ENCODE results near the gene ZDHHC4. TPM values are rescaled to one million over a fixed set of nuclear protein-coding genes. Genes with fewer than 3 reads are reported as not detected.

Gene ZDHHC4
- total RNA-seq, 1 experiment from 2014 or later = 42.1 TPM

DNA sequence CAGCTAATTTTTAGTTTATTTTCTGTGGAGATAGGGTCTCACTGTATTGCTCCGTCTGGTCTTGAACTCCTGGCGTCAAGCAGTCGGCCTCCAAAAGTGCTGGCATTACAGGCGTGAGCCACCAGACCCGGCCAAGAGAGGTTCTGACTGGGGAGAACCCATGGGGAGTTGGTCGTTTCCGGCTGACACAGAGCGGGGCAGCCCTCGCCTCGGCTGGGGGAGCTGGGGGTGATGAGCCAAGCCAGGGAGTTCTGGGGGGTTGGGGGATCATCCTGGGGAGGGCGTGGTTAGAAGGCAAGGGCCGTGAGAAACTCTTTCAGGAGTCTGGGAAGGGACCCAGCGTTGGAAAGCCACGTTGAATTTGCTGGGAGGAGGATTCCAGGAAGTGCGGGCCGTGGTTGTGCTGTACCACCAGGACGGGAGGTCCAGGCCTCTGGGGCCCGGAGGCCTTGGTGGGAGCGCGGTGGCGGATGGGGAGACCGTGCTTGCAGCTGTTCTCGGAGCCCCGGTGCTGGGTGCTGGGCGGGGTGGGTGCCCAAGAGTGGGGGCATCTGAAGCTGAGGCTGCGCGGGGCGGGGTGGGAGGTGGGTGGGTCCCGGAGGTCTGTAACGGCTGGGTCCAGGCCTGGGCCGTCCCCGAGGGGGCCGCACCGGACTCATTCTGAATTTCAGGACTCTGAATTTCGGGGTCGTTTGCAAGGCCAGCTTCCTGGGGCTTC is 29.8 kb downstream of the ZDHHC4 start:
- no peak for DNase-seq (ENCODE audit: low spot score)

GRCh38 chr7:6607651-6608051 is 30.4 kb downstream of the ZDHHC4 start:
- DNase-seq (ENCODE audit: low spot score) = no peak

DNA sequence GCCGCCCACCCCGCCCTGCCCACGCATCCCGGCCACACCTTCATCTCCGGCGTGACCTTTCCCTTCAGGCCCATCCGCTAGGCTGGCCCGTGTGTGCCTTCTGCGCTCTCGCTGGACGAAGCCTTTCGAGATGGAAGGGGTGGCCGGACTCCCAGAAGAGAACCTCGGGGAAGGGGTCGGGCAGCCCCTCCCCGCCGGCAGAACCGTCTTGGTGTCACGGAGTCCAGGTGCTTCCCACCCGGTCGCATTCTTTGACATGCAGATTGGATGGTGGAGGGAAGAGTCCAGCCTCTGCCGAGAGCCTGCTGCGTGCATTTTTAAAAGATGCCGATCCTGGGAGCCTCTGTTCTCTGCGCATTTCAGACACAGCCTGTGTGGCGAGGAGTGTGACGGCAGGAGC is 30.8 kb downstream of the ZDHHC4 start:
- no peak for DNase-seq (ENCODE audit: low spot score)

DNA sequence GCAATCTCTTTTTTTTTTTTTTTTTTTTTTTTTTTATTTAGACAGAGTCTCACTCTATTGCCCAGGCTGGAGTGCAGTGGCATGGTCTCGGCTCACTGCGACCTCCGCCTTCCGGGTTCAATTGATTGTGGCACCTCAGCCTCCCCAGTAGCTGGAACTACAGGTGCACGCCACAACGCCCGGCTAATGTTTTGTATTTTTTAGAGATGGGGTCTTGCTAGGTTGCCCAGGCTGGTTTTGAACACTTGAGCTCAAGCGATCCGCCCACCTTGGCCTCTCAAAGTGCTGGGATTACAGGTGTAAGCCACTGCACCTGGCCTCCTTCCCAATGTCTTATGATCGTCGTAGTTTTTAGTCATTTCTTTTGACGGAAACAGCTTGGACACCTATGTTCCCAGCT is 31.5 kb downstream of the ZDHHC4 start:
- DNase-seq (ENCODE audit: low spot score) = no peak

DNA sequence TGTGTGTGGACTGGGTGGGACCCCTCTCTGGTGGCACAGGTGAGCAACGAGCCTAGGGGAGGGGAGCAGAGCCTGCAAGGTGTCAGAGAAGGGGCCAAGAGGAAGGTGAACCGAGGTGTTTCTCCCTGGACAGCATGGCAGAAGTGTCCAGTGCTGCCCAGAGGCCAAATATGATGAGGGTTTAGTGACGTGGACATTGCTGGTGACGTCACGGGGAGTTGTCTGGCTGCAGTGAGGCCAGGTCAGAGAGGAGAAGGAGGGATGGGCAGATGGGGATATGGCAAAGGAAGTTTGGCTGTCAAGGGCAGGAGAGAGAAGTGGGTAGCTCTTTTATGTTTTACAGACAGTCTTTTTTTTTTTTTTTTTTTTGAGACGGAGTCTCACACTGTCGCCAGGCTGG is 35.6 kb downstream of the ZDHHC4 start:
- no peak for DNase-seq (ENCODE audit: low spot score)

DNA sequence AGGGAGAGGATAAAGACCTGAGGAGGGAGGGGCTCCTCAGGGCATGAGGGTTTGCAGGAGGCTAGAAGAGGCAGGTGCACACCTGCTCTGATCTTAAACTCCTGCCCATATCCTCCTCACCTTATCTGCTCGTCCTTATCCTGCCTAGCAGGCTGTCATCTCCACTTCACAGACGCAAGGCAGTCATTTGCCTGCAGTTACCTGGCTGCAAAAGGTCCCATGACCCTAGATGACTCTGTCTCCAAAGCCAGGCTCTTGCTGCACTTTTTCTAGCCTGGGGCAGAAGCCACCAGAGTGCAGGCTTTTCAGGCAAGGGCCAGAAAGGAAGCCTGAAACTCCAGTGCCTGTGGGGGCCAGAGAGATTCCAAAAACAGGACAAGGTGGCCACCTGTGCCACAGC is 36.5 kb downstream of the ZDHHC4 start:
- no peak for DNase-seq (ENCODE audit: low spot score)

DNA sequence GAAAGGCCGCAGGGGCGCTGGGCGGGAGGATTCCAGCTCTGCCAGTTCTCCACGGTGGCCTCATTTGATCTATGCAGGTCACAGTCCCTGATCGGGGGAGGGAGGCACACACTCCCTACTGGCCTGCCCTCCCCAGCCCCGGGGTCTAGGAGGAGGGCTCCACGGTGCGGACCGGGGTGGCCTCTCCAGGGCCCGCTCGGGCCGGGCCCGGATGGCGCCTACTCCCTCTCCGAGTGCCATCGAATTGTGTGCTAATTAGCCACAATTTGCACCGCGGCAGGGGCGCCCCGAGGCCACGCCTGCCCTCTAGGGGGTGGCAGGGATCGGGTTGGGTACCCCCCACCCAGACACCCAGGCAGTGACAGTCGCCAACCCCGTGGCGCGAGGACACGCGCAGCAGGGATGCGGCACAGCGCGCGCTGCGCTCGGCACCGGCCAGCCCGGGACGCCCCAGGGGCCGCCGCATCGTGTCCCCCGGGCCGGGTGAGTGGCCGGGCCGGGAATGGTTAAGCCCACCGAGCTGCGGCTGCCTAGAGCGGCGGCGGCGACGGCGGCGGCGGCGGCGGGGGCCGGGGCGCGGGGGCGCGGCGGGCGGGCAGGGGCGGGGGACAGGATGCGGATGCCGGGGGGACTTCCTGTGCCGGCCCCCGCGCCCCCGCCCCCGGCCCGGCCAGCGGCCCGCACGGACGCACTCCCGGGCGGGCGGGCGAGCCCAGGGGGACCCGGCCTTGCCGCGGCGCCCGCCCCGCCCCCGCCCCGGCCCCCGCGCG is 37.9 kb downstream of the ZDHHC4 start, which contains the start of gene ZNF853:
Gene ZNF853 (plus strand): TSS at position 658 of the 770 bp plus-strand sequence. CDS start 565 bp downstream, outside the sequence.
- DNase-seq (ENCODE audit: low spot score) = no peak

DNA sequence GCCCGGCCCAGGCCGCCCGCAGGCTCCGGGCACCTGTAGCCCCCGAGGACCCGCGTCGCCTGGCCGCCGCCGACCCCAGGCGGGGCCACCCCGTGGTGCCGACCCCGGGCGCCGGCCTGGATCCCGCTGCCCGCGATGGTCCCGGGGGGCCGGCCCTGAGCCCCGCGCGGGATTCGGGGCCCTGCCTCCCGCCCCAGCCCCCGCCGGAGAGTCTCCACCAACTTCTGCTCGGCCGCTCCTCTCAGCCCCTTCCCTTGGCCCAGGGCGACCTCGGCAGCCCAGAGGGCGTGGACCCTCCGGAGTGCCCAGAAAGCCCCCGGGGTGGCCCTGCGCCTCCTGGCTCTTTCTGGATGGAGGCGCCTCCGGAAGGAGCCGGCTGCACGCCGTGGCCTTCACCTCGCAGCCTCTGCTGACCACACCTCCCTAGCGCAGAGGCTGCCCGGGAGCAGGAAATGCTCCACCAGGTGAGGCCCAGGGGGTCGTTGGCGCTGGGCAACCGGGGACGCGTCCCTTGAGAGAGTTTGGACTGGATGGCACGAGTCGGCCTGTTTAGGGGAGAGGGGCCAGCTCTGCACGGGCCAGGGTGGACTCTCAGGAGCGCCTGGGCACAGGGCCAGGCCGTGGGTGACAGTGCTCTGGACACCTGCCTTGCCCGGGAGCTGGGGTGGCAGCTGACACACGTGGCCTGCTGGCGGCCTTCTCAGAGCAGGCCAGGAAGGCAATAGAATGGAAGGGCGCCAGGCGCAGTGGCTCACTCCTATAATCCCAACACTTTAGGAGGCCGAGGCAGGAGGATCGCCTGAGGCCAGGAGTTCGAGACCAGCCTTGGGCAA is 38.7 kb downstream of the ZDHHC4 start:
- DNase-seq (ENCODE audit: low spot score) = no peak

DNA sequence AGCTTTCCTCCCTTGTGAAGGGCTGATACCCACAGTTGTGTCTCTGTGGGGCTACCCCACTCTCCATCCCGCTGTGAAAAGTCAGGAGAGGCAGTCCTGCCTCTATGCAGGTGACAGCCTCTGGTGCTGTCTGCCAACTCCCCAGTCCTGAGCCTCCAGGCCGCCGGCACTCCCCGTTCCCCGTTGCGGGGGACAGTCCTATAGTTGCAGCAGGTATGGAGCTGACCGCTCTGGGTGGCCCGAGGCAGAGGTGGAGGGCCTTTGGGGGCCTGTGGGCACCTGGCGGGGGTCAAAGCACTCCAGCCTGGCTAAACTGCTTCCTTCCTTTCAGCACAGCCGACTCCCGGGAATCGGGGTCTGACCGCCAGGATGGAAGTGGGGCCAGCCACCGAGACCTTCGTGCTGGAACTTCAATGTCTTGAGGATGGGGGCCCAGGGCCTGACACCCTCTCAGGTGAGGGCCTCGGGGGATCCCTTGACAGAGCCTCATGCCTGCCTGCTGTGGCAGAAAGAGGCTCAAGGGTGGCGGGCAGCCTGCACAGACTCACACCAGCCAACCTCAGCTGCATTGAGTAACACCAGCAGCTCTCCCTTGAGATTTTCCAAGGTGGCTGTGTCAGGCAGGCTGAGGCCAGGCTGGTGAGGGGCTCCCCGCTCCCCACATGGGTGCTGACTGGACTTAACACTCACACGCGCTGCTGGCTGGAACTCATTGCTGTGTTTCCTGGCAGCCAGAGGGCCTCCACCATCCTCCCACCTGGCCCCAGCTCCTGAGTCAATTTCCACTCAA is 39.8 kb downstream of the ZDHHC4 start:
- no peak for DNase-seq (ENCODE audit: low spot score)

DNA sequence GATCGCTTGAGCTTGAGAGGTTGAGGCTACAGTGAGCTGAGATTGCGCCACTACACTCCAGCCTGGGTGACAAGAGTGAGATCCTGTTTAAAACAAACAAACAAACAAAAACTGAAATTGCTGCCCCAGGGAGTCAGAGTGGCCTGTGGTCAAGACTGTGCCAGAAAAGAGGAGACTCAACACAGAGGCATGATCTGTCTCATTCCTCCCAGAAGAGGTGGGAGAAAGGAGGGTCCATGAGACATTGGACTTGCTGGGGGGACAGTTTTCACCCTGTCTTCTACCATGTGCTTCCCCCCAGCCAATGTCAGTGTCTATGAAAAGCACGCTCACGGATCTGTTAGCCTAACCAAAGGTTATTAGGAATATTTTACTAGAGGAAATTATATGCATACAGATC is 41.4 kb downstream of the ZDHHC4 start:
- DNase-seq (ENCODE audit: low spot score) = no peak

DNA sequence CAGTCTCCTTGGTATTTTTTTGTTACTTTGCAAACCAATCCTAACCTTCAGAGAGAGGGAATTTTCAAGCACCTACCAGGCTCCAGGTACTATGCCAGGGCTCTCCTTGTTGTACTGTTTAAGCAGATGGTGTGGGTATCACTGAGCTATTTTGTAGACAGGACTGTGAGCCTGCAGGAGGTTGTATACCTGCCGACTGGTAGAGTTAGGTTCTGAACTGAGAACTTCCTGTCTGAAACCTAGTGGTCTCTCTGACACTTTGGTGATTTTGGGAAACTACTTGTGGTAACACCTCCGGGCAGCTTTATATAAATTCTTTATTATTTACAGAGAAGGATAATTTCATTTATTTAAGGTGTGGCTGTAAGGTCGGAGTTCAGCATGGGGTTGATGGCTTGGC is 42.7 kb downstream of the ZDHHC4 start:
- DNase-seq (ENCODE audit: low spot score) = no peak

DNA sequence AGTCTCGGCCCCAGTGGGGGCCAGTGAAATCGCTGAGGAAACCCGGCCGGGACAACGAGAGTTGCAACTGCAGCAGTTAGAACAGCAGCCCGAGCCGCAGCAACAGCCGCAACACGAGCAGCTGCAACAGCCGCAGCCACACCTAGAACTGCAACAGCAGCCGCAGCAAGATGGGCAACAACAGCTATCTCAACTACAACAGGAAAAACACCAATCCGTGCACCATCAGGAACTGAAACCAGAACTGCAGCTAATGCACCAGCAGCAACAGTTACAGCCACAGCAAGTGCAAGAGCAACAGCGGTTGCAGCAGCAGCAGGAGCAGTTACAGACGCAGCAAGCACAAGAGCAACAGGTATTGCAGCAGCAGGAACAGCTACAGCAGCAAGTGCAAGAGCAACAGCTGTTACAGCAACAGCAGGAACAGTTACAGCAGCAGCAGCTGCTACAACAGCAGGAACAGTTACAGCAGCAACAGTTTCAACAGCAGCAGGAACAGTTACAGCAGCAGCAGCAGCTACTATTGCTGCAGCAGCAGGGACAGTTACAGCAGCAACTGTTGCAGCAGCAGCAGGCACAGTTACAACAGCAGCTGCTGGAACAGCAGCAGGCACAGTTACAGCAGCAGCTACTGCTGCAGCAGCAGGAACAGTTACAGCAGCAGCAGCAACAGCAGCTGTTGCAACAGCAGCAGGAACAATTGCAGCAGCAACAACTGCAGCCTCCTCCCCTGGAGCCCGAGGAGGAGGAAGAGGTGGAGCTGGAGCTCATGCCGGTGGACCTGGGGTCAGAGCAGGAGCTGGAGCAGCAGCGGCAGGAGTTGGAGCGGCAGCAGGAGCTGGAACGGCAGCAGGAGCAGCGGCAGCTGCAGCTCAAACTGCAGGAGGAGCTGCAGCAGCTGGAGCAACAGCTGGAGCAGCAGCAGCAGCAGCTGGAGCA is 44.2 kb downstream of the ZDHHC4 start:
- DNase-seq (ENCODE audit: low spot score) = no peak

- DNase-seq (ENCODE audit: low spot score) = no peak
Observed at GRCh38 chr7:6622134-6622710, 45.0 kb downstream of the ZDHHC4 start.

DNA sequence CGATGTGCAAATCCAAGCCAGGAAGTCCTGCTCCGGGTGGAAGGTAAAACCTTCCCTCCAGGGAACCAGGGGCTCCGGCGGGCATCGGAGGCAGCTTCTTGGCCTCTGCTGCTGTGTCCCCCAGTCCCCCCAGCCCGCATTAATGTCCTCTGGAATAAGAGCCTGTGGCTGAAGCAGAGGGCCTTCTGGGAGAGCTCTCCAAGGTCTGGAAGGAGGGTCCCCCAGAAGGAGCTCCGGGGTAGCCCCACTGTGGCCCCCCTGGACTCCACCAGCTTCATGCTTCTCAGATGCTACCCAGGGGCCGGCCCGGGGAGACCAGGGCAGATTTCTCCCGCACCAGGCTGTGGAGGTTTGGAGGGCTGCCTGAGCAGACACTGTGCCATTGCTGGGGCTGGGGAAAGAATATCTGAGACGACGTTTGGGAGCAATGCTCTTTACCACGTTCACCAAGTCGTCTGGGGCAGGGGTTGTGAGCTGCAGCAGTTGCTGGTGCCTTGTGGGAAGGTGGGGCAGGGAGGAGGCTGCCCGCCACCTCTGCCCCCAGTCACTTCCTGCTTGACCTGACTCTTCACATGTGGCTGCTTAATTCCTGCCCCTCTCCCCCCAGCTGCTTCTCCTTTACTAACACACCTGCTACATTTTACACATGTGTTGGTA is 46.5 kb downstream of the ZDHHC4 start:
- DNase-seq (ENCODE audit: low spot score) = peak; percentile 44

DNA sequence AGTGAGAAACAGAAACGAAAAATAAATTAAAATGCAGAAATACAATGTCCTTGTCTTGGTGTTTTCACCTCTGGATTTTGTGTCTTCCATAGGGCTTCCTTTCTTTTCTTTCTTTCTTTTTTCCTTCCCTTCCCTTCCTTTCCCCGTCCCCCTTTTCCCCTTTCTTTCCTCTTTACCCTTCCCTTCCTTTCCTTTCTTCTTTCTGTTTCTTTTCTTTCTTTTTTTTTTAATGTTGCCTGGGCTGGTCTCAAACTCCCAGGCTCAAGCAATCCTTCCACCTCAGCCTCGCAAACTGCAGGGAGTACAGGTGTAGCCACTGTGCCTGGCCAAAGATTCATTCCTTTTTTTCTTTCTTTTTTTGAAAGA is 47.0 kb downstream of the ZDHHC4 start:
- no peak for DNase-seq (ENCODE audit: low spot score)

DNA sequence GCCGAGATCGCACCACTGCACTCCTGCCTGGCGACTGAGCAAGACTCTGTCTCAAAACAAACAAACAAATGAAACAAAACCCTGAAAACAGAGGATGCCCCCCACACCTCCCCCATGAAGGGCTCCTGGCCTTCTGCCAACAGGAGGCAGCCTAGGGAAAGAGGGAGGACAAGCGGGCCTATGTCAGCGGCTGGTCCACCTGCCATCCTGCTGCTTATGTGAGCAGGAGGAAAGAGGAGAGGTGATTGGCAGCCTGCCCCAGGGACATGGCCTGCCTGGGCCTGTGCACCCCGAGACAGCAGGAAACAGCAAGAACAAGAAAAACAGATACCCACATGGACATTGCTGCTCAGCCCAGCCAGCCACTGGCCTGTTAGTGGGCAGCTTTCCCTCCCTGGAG is 50.8 kb downstream of the ZDHHC4 start:
- no peak for DNase-seq (ENCODE audit: low spot score)

- DNase-seq (ENCODE audit: low spot score) = peak; percentile 69
Observed at GRCh38 chr7:6630007-6630849, 53.0 kb downstream of the ZDHHC4 start.

DNA sequence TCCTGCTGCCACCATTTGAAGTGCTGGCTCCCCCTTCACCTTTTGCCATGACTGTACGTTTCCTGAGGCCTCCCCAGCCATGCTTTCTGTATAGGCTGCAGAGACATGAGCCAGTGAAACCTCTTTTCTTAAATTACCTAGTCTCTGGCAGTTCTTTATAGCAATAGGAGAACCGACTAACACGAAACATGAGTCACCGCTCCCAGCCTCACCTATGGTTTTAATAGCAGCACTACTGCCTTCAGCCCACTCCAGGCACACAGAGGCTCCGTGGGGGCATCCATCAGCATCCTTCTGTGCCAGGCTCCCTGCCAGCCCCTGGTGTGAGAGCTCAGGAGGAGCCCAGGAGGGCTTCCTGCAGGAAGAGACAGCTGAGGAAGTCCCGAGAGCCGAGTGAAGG is 54.4 kb downstream of the ZDHHC4 start:
- peak; percentile 31 for DNase-seq (ENCODE audit: low spot score)

All from HT-29 (cell line).